Muscle layer of duodenum (tissue), 2 donors: ENCODE results near the gene PID1.
"Not testable (repeated sequence)": the region's sequence is repeated elsewhere in the genome, so short reads cannot be mapped to it uniquely, and the experiment has no call there.

ENCODE experiments used
- H3K27ac ChIP-seq: one replicate; pipeline ENCODE4 v1.7.0; 2013; ENCODE audit warnings: mild to moderate bottlenecking, low read length
- H3K27me3 ChIP-seq: one replicate; pipeline ENCODE4 v1.7.0; 2013; ENCODE audit warnings: low read depth, mild to moderate bottlenecking, control low read depth, low read length
- H3K36me3 ChIP-seq, 2 donors: one replicate each; pipeline ENCODE4 v1.7.0; 2013; ENCODE audit warnings: low read length in 2 of 2, control low read depth in 1 of 2, mild to moderate bottlenecking in 1 of 2; ENCODE audit not compliant: insufficient read depth in 2 of 2, control insufficient read depth in 1 of 2
- H3K4me1 ChIP-seq, 2 donors: one replicate each; pipeline ENCODE4 v1.7.0; 2013; ENCODE audit warnings: low read length in 2 of 2, mild to moderate bottlenecking in 2 of 2, control low read depth in 1 of 2, moderate library complexity in 1 of 2; ENCODE audit not compliant: insufficient read depth in 2 of 2, control insufficient read depth in 1 of 2
- H3K4me3 ChIP-seq, 2 donors: one replicate each; pipeline ENCODE4 v1.7.0; 2013; ENCODE audit warnings: low read length in 2 of 2, low read depth in 1 of 2, mild to moderate bottlenecking in 1 of 2
- H3K9me3 ChIP-seq, 2 donors: one replicate each; pipeline ENCODE4 v1.7.0; 2013; ENCODE audit warnings: low read length in 2 of 2, control low read depth in 1 of 2, mild to moderate bottlenecking in 1 of 2; ENCODE audit not compliant: control insufficient read depth in 1 of 2
- donor health status: healthy.

The PID1 gene

DNA sequence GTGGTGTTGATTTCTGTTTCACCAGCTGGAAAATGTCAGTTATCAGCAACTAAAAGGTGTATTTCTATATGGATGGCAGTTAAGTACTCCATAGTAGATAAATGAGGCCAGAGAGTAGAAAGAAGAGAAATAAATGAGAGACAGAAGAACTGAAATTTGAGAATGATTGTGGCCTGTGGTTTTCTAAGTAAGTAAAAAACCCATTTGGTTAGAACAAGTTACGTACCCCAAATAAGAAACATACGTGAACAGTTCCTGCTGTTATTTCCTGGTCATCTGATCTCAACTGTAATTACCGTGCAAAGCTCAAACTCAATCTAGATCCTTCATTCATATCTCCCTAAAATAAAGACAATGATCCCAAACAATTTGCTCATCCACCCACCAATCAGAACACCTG lies 181.3 kb downstream of the PID1 start:
- H3K27me3 ChIP-seq, result no peaks in the 10 kb centered on the region
- H3K4me1 ChIP-seq, result peaks cover 0 to 6% of the 10 kb centered on the region in 2 donors
- H3K36me3 ChIP-seq, result no peaks in the 10 kb centered on the region
- H3K4me3 ChIP-seq, result no peak overlapping the region
- H3K9me3 ChIP-seq, result no peaks in the 10 kb centered on the region
- no peak overlapping the region for H3K27ac ChIP-seq

DNA sequence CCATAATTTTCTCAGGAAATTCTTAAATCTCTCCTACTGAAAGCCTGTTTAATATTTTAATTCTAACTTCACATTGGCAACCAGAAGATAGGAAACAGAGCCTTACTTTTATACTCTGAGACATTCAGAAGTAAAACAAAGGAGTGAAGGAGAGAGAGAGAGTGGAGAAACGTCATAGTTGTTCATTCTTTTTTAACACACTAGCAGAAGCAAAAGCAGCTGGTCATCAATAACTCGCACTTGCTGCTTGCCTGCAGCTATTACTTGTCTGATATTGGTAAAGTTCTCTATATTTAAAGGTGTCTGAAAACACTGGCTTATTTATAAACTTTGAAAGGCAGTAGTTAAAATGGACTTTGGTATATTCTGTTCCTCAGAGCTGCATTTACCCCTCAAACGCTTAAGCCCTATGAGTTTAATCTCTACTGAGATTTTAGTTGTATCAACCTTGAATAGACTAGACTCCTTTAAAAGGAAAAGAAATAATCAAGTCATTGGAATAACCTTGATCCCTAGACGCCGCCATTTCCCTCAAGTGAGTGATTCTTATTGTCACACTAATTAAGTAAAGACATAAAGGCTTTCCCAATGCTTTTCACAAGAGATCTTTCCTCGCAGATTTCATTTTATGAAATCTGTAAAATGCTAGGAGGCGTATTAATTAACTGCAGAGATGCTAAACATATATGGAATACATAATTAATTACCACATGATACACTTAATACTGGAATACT lies 182.0 kb downstream of the PID1 start:
- no peaks in the 10 kb centered on the region for H3K9me3 ChIP-seq
- peaks cover 0 to 6% of the 10 kb centered on the region in 2 donors for H3K4me1 ChIP-seq
- no peak overlapping the region for H3K4me3 ChIP-seq
- H3K27ac ChIP-seq, result no peak overlapping the region
- no peaks in the 10 kb centered on the region for H3K36me3 ChIP-seq
- H3K27me3 ChIP-seq, result no peaks in the 10 kb centered on the region

DNA sequence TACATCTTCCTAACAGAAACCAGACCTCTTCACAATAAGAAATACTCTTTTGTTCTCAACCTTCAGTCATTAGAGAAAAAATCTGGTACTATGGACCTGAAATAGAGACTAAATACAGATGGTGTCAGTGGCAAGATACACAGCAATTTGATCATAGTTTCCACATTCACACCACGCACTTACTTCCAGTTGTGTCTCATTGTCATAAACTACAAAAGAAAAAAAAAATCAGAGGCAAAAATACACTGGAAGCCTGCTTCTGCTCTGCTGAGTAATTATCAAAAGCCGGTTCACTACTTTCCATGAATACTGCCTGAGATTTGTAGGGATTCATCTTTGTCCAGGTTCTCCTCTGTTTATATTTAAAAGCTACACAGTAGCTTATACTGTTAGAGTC lies 182.6 kb downstream of the PID1 start:
- Histone ChIP-seq H3K27ac (no peak overlapping the region), H3K4me3 (no peak overlapping the region), H3K4me1 (peaks cover 0 to 6% of the 10 kb centered on the region in 2 donors), H3K27me3 (no peaks in the 10 kb centered on the region), H3K9me3 (no peaks in the 10 kb centered on the region), H3K36me3 (no peaks in the 10 kb centered on the region)

DNA sequence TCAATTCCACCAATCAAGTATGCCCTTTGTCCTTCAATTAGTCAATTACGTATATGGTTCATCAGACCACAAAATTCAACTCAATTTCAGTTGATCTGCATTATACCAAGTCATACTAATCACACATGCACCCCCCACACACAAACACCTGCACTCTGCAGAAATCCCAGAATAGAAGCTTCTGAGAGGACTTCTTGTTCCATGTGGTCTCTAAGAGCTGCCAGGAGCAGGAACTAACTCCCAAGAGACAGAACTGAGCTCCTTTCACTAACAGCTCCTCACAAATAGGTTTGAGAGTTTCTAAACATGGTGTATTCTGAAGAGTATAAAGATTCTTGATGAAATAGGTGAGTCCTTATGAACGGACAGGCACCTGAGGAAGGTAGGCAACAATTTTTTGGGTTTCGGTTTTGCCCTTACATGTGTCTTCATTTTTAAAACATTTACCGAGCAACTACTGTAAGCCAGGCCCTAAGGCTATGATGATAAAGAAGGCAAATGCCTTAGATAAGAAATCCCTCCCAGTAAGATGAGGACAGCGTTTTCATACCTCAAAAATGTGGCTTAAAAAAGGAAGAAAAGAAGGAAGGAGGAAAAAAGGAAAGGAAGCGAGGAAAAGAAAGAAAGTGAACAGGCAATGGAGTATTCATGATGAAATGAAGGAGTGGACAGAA lies 183.1 kb downstream of the PID1 start:
- H3K4me1 ChIP-seq, result peaks cover 0 to 6% of the 10 kb centered on the region in 2 donors
- H3K4me3 ChIP-seq, result no peak overlapping the region
- H3K9me3 ChIP-seq, result no peaks in the 10 kb centered on the region
- no peak overlapping the region for H3K27ac ChIP-seq
- H3K27me3 ChIP-seq, result no peaks in the 10 kb centered on the region
- no peaks in the 10 kb centered on the region for H3K36me3 ChIP-seq

GRCh38 chr2:229087267-229087666 lies 183.8 kb downstream of the PID1 start:
- Histone ChIP-seq H3K27me3 (no peaks in the 10 kb centered on the region), H3K36me3 (no peaks in the 10 kb centered on the region), H3K4me1 (peaks cover 0 to 6% of the 10 kb centered on the region in 2 donors), H3K27ac (no peak overlapping the region), H3K9me3 (peaks cover 0 to under 1% of the 10 kb centered on the region in 2 donors), H3K4me3 (no peak overlapping the region)

DNA sequence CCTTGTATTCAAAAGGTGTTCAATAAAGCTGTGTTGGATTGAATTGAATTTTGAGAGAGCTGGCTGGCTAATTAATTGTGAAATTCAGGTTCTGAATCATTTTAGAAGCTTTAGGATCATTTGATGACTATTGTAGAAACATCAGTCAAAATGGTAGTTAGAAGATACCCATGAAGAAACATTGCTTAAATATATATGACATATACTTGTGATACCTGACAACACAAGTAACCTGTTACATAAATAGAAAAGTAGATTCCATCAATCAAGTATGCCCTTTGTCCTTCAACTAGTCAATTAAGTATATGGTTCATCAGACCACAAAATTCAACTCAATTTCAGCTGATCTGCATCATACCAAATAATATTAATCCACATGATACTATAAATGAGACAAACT lies 185.6 kb downstream of the PID1 start:
- peaks cover 0 to 6% of the 10 kb centered on the region in 2 donors for H3K4me1 ChIP-seq
- no peak overlapping the region for H3K27ac ChIP-seq
- no peaks in the 10 kb centered on the region for H3K36me3 ChIP-seq
- no peak overlapping the region for H3K4me3 ChIP-seq
- no peaks in the 10 kb centered on the region for H3K27me3 ChIP-seq
- H3K9me3 ChIP-seq, result peaks cover 0 to 4% of the 10 kb centered on the region in 2 donors

GRCh38 chr2:229084447-229084846 lies 186.6 kb downstream of the PID1 start:
- H3K4me1 ChIP-seq, result peaks cover 0 to 6% of the 10 kb centered on the region in 2 donors
- H3K36me3 ChIP-seq, result no peaks in the 10 kb centered on the region
- H3K27ac ChIP-seq, result no peak overlapping the region
- peaks cover 0 to 4% of the 10 kb centered on the region in 2 donors for H3K9me3 ChIP-seq
- no peak overlapping the region for H3K4me3 ChIP-seq
- no peaks in the 10 kb centered on the region for H3K27me3 ChIP-seq

- Histone ChIP-seq H3K36me3 (no peaks in the 10 kb centered on the region), H3K27ac (no peak overlapping the region), H3K9me3 (peaks cover 0 to 4% of the 10 kb centered on the region in 2 donors), H3K4me3 (no peak overlapping the region), H3K27me3 (no peaks in the 10 kb centered on the region), H3K4me1 (peaks cover 0 to 6% of the 10 kb centered on the region in 2 donors)
Measured at GRCh38 chr2:229083606-229084340, 187.3 kb downstream of the PID1 start.

DNA sequence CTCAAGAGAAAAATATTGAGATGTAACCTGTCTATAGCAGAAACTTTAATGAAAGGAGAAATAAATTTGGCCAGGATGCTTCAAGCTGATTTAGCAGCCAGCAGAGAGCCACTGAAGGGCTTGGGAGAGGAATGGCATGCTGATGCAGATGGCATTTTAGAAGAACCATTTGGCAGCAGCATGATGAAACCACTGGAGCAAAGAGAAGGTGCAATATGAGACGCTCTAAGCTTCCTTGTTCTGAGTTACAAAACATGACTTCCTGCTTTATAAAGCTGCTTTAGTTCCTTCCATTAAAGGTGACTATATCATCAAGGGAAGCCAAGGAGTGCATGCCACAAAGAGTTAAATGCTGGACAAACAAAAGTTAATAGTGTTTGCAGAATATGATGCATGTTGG lies 189.7 kb downstream of the PID1 start:
- Histone ChIP-seq H3K36me3 (no peaks in the 10 kb centered on the region), H3K4me1 (no peaks in the 10 kb centered on the region), H3K27ac (no peak overlapping the region), H3K27me3 (no peaks in the 10 kb centered on the region), H3K4me3 (no peak overlapping the region), H3K9me3 (peaks cover 0 to 5% of the 10 kb centered on the region in 2 donors)

DNA sequence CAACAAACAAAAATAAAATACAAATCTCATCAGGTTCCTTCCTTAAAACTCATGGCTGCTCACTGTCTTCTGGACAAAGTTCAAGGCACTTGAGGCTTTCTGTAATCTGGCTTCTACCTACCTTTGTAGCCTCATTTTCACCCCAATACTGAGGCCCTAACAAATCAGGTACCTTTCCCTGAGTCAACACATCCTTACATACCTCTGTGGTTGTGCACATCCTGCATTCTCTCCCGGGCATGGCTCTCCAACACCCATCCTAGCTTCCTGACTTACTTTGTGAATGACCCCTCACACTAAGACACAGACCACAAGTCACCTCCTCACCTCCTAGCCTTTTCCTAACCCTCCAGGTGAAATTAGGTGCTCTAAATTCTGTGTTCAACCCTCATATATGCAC lies 190.9 kb downstream of the PID1 start:
- no peak overlapping the region for H3K27ac ChIP-seq
- H3K4me3 ChIP-seq, result no peak overlapping the region
- H3K27me3 ChIP-seq, result no peaks in the 10 kb centered on the region
- no peaks in the 10 kb centered on the region for H3K4me1 ChIP-seq
- H3K36me3 ChIP-seq, result no peaks in the 10 kb centered on the region
- H3K9me3 ChIP-seq, result peaks cover 0 to 13% of the 10 kb centered on the region in 2 donors

DNA sequence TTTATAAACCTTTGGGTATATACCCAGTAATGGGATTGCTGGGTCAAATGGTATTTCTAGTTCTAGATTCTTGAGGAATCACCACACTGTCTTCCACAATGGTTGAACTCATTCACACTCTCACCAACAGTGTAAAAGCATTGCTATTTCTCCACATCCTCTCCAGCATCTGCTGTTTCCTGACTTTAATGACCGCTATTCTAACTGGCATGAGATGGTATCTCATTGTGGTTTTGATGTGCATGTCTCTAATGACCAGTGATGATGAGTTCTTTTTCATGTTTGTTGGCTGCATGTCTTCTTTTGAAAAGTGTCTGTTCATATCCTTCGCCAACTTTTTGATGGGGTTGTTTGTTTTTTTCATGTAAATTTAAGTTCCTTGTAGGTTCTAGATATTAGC lies 194.2 kb downstream of the PID1 start:
- H3K27ac ChIP-seq, H3K27me3 ChIP-seq, H3K4me3 ChIP-seq, H3K4me1 ChIP-seq, H3K9me3 ChIP-seq, H3K36me3 ChIP-seq: not testable (repeated sequence)
